Rectal smooth muscle tissue (tissue), 1 donor: ENCODE measurements around the gene CHKA.
A peak's percentile ranks its signal among the peaks of the same experiment; 100 is the strongest.

ENCODE experiments used
- H3K27ac ChIP-seq: one replicate; pipeline ENCODE4 v1.7.0; 2013; ENCODE audit warnings: low read depth, low read length, inconsistent platforms
- H3K27me3 ChIP-seq: one replicate; pipeline ENCODE4 v1.7.0; 2013; ENCODE audit warnings: low read length; ENCODE audit not compliant: control insufficient read depth, insufficient read depth
- H3K36me3 ChIP-seq: one replicate; pipeline ENCODE4 v1.7.0; 2013; ENCODE audit warnings: low read length; ENCODE audit not compliant: control insufficient read depth, insufficient read depth
- H3K4me1 ChIP-seq: one replicate; pipeline ENCODE4 v1.7.0; 2013; ENCODE audit warnings: low read length; ENCODE audit not compliant: control insufficient read depth, insufficient read depth
- H3K4me3 ChIP-seq: one replicate; pipeline ENCODE4 v1.7.0; 2013; ENCODE audit warnings: low read length
- H3K9ac ChIP-seq: one replicate; pipeline ENCODE4 v1.7.0; 2013; ENCODE audit warnings: low read length

Gene CHKA

DNA sequence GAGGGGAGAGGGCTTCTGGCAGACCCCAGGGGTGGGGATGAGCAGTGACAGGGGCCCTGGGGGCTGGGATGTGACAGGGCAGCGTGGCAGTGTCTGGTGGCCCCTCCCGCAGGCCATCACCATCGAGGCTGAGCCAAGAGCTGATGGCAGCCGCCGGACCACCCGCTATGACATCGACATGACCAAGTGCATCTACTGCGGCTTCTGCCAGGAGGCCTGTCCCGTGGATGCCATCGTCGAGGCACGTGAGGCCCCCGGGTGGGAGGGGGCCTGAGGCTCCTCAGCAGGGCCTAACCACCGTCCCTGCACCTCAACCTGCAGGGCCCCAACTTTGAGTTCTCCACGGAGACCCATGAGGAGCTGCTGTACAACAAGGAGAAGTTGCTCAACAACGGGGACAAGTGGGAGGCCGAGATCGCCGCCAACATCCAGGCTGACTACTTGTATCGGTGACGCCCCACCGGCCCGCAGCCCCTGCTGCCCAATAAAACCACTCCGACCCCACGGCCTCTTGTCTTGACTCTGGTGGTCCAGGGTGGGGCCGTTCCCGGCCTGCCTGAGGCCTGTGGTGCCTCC, 85.0 kb downstream of the CHKA start:
- Histone ChIP-seq H3K4me3 (no peak overlapping the region), H3K27me3 (no peaks in the 10 kb centered on the region), H3K4me1 (peaks cover 31% of the 10 kb centered on the region), H3K9ac (no peak overlapping the region), H3K27ac (peak overlapping the region; percentile 37), H3K36me3 (peaks cover 6% of the 10 kb centered on the region)

GRCh38 chr11:68035266-68035876, 85.8 kb downstream of the CHKA start:
- Histone ChIP-seq H3K4me1 (peaks cover 33% of the 10 kb centered on the region), H3K9ac (no peak overlapping the region), H3K36me3 (peaks cover 6% of the 10 kb centered on the region), H3K4me3 (no peak overlapping the region), H3K27me3 (no peaks in the 10 kb centered on the region), H3K27ac (no peak overlapping the region)

GRCh38 chr11:68033708-68034045, 87.5 kb downstream of the CHKA start:
- Histone ChIP-seq H3K27me3 (no peaks in the 10 kb centered on the region), H3K36me3 (peaks cover 6% of the 10 kb centered on the region), H3K4me3 (no peak overlapping the region), H3K27ac (no peak overlapping the region), H3K9ac (no peak overlapping the region), H3K4me1 (peaks cover 22% of the 10 kb centered on the region)

- peaks cover 17% of the 10 kb centered on the region for H3K4me1 ChIP-seq
- H3K9ac ChIP-seq = no peak overlapping the region
- H3K27ac ChIP-seq = no peak overlapping the region
- H3K4me3 ChIP-seq = no peak overlapping the region
- H3K36me3 ChIP-seq = peaks cover 6% of the 10 kb centered on the region
- H3K27me3 ChIP-seq = no peaks in the 10 kb centered on the region
Observed at GRCh38 chr11:68032997-68033707, 88.0 kb downstream of the CHKA start.

DNA sequence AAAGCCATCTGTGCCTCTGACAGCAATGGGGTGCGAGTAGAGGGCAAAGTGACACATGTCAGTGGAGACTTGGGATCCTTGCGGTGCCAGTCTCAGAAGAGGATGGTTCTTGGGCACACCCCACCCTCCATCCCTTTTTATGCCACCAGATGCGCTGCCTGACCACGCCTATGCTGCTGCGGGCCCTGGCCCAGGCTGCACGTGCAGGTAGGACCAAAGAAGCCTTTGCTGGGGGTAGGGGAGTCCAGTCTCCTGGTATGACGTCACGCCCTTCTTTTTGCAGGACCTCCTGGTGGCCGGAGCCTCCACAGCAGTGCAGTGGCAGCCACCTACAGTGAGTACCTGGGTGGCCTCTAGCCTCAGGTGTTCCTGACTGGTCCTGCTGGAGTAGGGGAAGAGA, 89.2 kb downstream of the CHKA start:
- Histone ChIP-seq H3K9ac (peak overlapping the region; percentile 47), H3K36me3 (peaks cover 6% of the 10 kb centered on the region), H3K4me1 (peaks cover 13% of the 10 kb centered on the region), H3K27ac (no peak overlapping the region), H3K4me3 (peak overlapping the region; percentile 98), H3K27me3 (no peaks in the 10 kb centered on the region)

- Histone ChIP-seq H3K27me3 (no peaks in the 10 kb centered on the region), H3K4me3 (peak overlapping the region; percentile 98), H3K36me3 (peaks cover 5% of the 10 kb centered on the region), H3K27ac (peak overlapping the region; percentile 92), H3K4me1 (peaks cover 13% of the 10 kb centered on the region), H3K9ac (peak overlapping the region; percentile 94)
Observed at GRCh38 chr11:68031144-68031464, 90.1 kb downstream of the CHKA start.

- H3K4me1 ChIP-seq = peaks cover 13% of the 10 kb centered on the region
- no peaks in the 10 kb centered on the region for H3K27me3 ChIP-seq
- H3K4me3 ChIP-seq = peak within 1 kb of the TSS; percentile 98
- H3K36me3 ChIP-seq = peaks cover 5% of the 10 kb centered on the region
- peak within 1 kb of the TSS; percentile 94 for H3K9ac ChIP-seq
- H3K27ac ChIP-seq = peak within 1 kb of the TSS; percentile 92
Observed at GRCh38 chr11:68030318-68031143, 90.7 kb downstream of the CHKA start, which contains the start of gene NDUFS8. Gene NDUFS8 (plus strand): TSS chr11:68030681. CDS start chr11:68032152, 1,471 bp downstream.

GRCh38 chr11:68028802-68029545, 92.2 kb downstream of the CHKA start:
- Histone ChIP-seq H3K9ac (no peak overlapping the region), H3K4me1 (peaks cover 13% of the 10 kb centered on the region), H3K36me3 (peaks cover 4% of the 10 kb centered on the region), H3K27me3 (no peaks in the 10 kb centered on the region), H3K4me3 (peak overlapping the region; percentile 89), H3K27ac (no peak overlapping the region)

GRCh38 chr11:68027667-68028066, 93.5 kb downstream of the CHKA start:
- Histone ChIP-seq H3K27ac (no peak overlapping the region), H3K9ac (no peak overlapping the region)

DNA sequence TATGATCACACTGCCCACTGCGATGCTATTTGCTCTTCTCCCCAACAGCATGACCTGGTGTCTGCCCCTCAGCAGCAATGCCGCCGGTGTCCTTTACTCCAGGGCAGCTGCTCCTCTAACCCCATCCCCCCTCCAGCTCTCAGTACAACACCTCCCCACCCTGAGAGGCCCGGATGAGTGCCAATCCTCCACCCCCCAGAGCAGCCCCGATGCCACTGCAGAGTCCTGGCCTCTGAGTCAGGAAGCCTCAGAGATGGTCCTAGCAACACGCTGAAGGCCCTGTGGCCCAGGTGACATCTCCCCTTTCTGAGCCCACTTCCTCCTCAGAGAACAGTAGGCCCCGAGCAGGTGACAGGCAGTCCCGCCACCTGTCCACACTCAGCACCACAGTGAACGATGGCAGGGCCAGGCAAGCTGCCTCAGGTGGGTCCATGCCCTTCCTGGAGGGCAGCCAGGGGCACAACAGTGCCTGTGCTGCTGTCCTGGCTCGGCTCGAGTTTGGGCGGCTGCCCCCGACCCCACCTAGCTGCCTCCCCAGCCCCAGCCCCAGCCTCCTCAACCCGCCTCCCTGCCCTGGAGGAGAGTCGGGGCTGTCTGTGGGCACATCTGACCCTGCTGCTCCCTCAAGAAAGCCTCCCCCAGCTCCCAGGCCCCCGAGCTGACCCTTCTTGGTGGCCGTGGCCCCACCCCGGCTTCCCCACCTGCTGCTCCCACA, 94.6 kb downstream of the CHKA start:
- H3K4me3 ChIP-seq = no peak overlapping the region
- no peak overlapping the region for H3K27ac ChIP-seq
- peaks cover 2% of the 10 kb centered on the region for H3K36me3 ChIP-seq
- H3K4me1 ChIP-seq = peaks cover 5% of the 10 kb centered on the region
- no peaks in the 10 kb centered on the region for H3K27me3 ChIP-seq
- H3K9ac ChIP-seq = no peak overlapping the region

More at GRCh38 chr11:68027667-68028066, 93.5 kb downstream of the CHKA start:
- H3K27me3 ChIP-seq = no peaks in the 10 kb centered on the region
- H3K4me3 ChIP-seq = no peak overlapping the region
- peaks cover 13% of the 10 kb centered on the region for H3K4me1 ChIP-seq
- H3K36me3 ChIP-seq = peaks cover 2% of the 10 kb centered on the region

- H3K27me3 ChIP-seq = no peaks in the 10 kb centered on the region
Observed at GRCh38 chr11:68025047-68025446, 96.1 kb downstream of the CHKA start.

More at GRCh38 chr11:68025047-68025446, 96.1 kb downstream of the CHKA start:
- no peak overlapping the region for H3K9ac ChIP-seq
- no peak overlapping the region for H3K4me3 ChIP-seq
- no peaks in the 10 kb centered on the region for H3K4me1 ChIP-seq
- no peak overlapping the region for H3K27ac ChIP-seq
- H3K36me3 ChIP-seq = peaks cover 2% of the 10 kb centered on the region
